Neural progenitor cell (in vitro differentiated cells): ENCODE data around the gene SLC37A1. TPM values are rescaled to one million over a fixed set of nuclear protein-coding genes. Genes with fewer than 3 reads are reported as not detected.
A peak's percentile ranks its signal among the peaks of the same experiment; 100 is the strongest.

Experiments used
- DNase-seq: peaks from one replicate; pipeline ENCODE4 v3.0.0-alpha.2; 2016; ENCODE audit warnings: low spot score
- H2AFZ ChIP-seq: fragments of 200-600 bp; sonication (generic); replicated peaks from 2 replicates; pipeline ENCODE4 v1.6.1; 2016; ENCODE audit warnings: antibody characterized with exemption
- H3F3A ChIP-seq: fragments of 200-600 bp; sonication (generic); 2 replicates; pipeline ENCODE4 v1.6.1; 2016; ENCODE audit warnings: antibody characterized with exemption, low read depth
- H3K27ac ChIP-seq: fragments of 200-600 bp; sonication (generic); 2 replicates; pipeline ENCODE4 v1.5.1; 2016; ENCODE audit warnings: mild to moderate bottlenecking
- H3K27me3 ChIP-seq: fragments of 200-600 bp; sonication (generic); 2 replicates; pipeline ENCODE4 v1.6.1; 2016; ENCODE audit warnings: mild to moderate bottlenecking, moderate library complexity
- H3K36me3 ChIP-seq: fragments of 200-600 bp; sonication (generic); 2 replicates; pipeline ENCODE4 v1.5.1; 2016
- H3K4me1 ChIP-seq: fragments of 200-600 bp; sonication (generic); 2 replicates; pipeline ENCODE4 v1.6.1; 2016; ENCODE audit warnings: mixed run types
- H3K4me2 ChIP-seq: fragments of 200-600 bp; sonication (generic); 2 replicates; pipeline ENCODE4 v1.6.1; 2016
- H3K4me3 ChIP-seq: fragments of 200-600 bp; sonication (generic); 2 replicates; pipeline ENCODE4 v1.5.1; 2016
- H3K79me2 ChIP-seq: fragments of 200-600 bp; sonication (generic); 2 replicates; pipeline ENCODE4 v1.6.1; 2016; ENCODE audit warnings: low read depth
- H3K9ac ChIP-seq: fragments of 200-600 bp; sonication (generic); 2 replicates; pipeline ENCODE4 v1.6.1; 2016
- H3K9me3 ChIP-seq: fragments of 200-600 bp; sonication (generic); 2 replicates; pipeline ENCODE4 v1.5.1; 2016; ENCODE audit warnings: low read depth
- H4K20me1 ChIP-seq: fragments of 200-600 bp; sonication (generic); 2 replicates; pipeline ENCODE4 v1.6.1; 2016; ENCODE audit warnings: low read depth
- H3K27ac Mint-ChIP-seq: 3 replicates; pipeline ENCODE4 v1.8.0; 2021; ENCODE audit warnings: mixed read lengths
- H3K27me3 Mint-ChIP-seq: 2 replicates; pipeline ENCODE4 v1.8.0; 2022; ENCODE audit warnings: low read depth, mild to moderate bottlenecking, inconsistent platforms, moderate library complexity, mixed read lengths; ENCODE audit not compliant: insufficient read depth
- H3K36me3 Mint-ChIP-seq: 3 replicates; pipeline ENCODE4 v1.8.0; 2021; ENCODE audit warnings: mixed read lengths
- H3K4me1 Mint-ChIP-seq: 3 replicates; pipeline ENCODE4 v1.8.0; 2021; ENCODE audit warnings: mixed read lengths
- H3K4me3 Mint-ChIP-seq: 3 replicates; pipeline ENCODE4 v1.8.0; 2021; ENCODE audit warnings: mild to moderate bottlenecking, moderate library complexity, mixed read lengths
- H3K9me3 Mint-ChIP-seq: 3 replicates; pipeline ENCODE4 v1.8.0; 2020; ENCODE audit warnings: mixed read lengths
- CTCF ChIP-seq: fragments of 200-600 bp; sonication (generic); IDR thresholded peaks from 2 replicates; pipeline ENCODE4 v1.5.1; 2017; ENCODE audit warnings: antibody characterized with exemption, mild to moderate bottlenecking
- EZH2 ChIP-seq: fragments of 200-600 bp; sonication (generic); IDR thresholded peaks from 2 replicates; pipeline ENCODE4 v1.6.1; 2017; ENCODE audit warnings: antibody characterized with exemption, mild to moderate bottlenecking, moderate library complexity
- EZH2phosphoT487 ChIP-seq: fragments of 200-600 bp; sonication (generic); IDR thresholded peaks from 2 replicates; pipeline ENCODE4 v1.6.1; 2017; ENCODE audit warnings: antibody characterized with exemption
- total RNA-seq: library from RNA; depleted of rRNA; stranded (reverse); fragments of >200 nt; gene quantifications from 2 replicates; pipeline ENCODE4 v1.2.3, GENCODE V29; 2015; ENCODE audit warnings: low replicate concordance

The SLC37A1 gene
- total RNA-seq, 1 donor from 2014 or later, result 1.2 TPM

- no peak for TF ChIP-seq CTCF
- TF ChIP-seq EZH2, result no peak
- TF ChIP-seq EZH2phosphoT487, result no peak
- peaks cover 17% of the 10 kb centered on the region for H3F3A ChIP-seq
- no peak overlapping the region for H2AFZ ChIP-seq
- H3K27me3 ChIP-seq, result peaks cover 5% of the 10 kb centered on the region
- peaks cover 9% of the 10 kb centered on the region for H3K4me1 ChIP-seq
- Mint-ChIP-seq H3K4me1 (peaks cover 36% of the 10 kb centered on the region), H3K4me3 (no peak overlapping the region), H3K36me3 (no peaks in the 10 kb centered on the region), H3K27me3 (peaks cover 2% of the 10 kb centered on the region), H3K9me3 (no peaks in the 10 kb centered on the region), H3K27ac (no peak overlapping the region)
- no peak for DNase-seq
- H4K20me1 ChIP-seq, result no peaks in the 10 kb centered on the region
- no peak overlapping the region for H3K4me2 ChIP-seq
- no peak overlapping the region for H3K4me3 ChIP-seq
- H3K79me2 ChIP-seq, result no peaks in the 10 kb centered on the region
- H3K36me3 ChIP-seq, result no peaks in the 10 kb centered on the region
- no peak overlapping the region for H3K27ac ChIP-seq
- H3K9me3 ChIP-seq, result no peaks in the 10 kb centered on the region
- H3K9ac ChIP-seq, result no peak overlapping the region
Measured at GRCh38 chr21:42508371-42508770, 5.3 kb upstream of the SLC37A1 start.

- Mint-ChIP-seq H3K27ac (peak overlapping the region; percentile 72), H3K27me3 (peaks cover 2% of the 10 kb centered on the region), H3K4me1 (peaks cover 36% of the 10 kb centered on the region), H3K9me3 (no peaks in the 10 kb centered on the region), H3K36me3 (no peaks in the 10 kb centered on the region), H3K4me3 (peak overlapping the region; percentile 18)
- no peak for DNase-seq
- TF ChIP-seq EZH2, result no peak
- no peak for TF ChIP-seq EZH2phosphoT487
- H3K79me2 ChIP-seq, result no peaks in the 10 kb centered on the region
- H3K9ac ChIP-seq, result no peak overlapping the region
- no peak overlapping the region for H3K4me3 ChIP-seq
- no peak overlapping the region for H3K4me2 ChIP-seq
- H3K27me3 ChIP-seq, result peaks cover 10% of the 10 kb centered on the region
- H3K4me1 ChIP-seq, result peaks cover 10% of the 10 kb centered on the region
- H2AFZ ChIP-seq, result no peak overlapping the region
- H3K27ac ChIP-seq, result no peak overlapping the region
- peaks cover 21% of the 10 kb centered on the region for H3F3A ChIP-seq
- H4K20me1 ChIP-seq, result no peaks in the 10 kb centered on the region
- H3K9me3 ChIP-seq, result no peaks in the 10 kb centered on the region
- H3K36me3 ChIP-seq, result no peaks in the 10 kb centered on the region
Measured at GRCh38 chr21:42509244-42509643, 4.4 kb upstream of the SLC37A1 start.

GRCh38 chr21:42512346-42513034 is 1.2 kb upstream of the SLC37A1 start:
- no peaks in the 10 kb centered on the region for H3K36me3 Mint-ChIP-seq
- peak overlapping the region; percentile 87 for H3K4me3 Mint-ChIP-seq
- peaks cover 19% of the 10 kb centered on the region for H3K27me3 Mint-ChIP-seq
- Histone ChIP-seq H3K27me3 (peaks cover 34% of the 10 kb centered on the region), H2AFZ (peak overlapping the region; percentile 71), H3K9ac (no peak overlapping the region), H4K20me1 (no peaks in the 10 kb centered on the region), H3K79me2 (no peaks in the 10 kb centered on the region), H3K9me3 (no peaks in the 10 kb centered on the region), H3K4me2 (no peak overlapping the region), H3K4me3 (no peak overlapping the region), H3F3A (peaks cover 34% of the 10 kb centered on the region), H3K36me3 (no peaks in the 10 kb centered on the region), H3K4me1 (peaks cover 10% of the 10 kb centered on the region), H3K27ac (no peak overlapping the region)
- peaks cover 65% of the 10 kb centered on the region for H3K4me1 Mint-ChIP-seq
- H3K27ac Mint-ChIP-seq, result peak overlapping the region; percentile 39
- no peaks in the 10 kb centered on the region for H3K9me3 Mint-ChIP-seq
- DNase-seq, result no peak
- no peak for TF ChIP-seq EZH2

- peak overlapping the region; percentile 87 for H3K4me3 Mint-ChIP-seq
- H3K9me3 Mint-ChIP-seq, result no peaks in the 10 kb centered on the region
- Histone ChIP-seq H3K79me2 (no peaks in the 10 kb centered on the region), H3K9me3 (no peaks in the 10 kb centered on the region), H3K9ac (no peak overlapping the region), H3K36me3 (no peaks in the 10 kb centered on the region), H3K4me3 (peak overlapping the region; percentile 83), H3K4me1 (peaks cover 10% of the 10 kb centered on the region), H3K27ac (no peak overlapping the region), H3K27me3 (peaks cover 34% of the 10 kb centered on the region), H2AFZ (peak overlapping the region; percentile 91), H3F3A (peaks cover 34% of the 10 kb centered on the region), H4K20me1 (no peaks in the 10 kb centered on the region), H3K4me2 (peak overlapping the region; percentile 89)
- no peaks in the 10 kb centered on the region for H3K36me3 Mint-ChIP-seq
- H3K27ac Mint-ChIP-seq, result no peak overlapping the region
- H3K4me1 Mint-ChIP-seq, result peaks cover 67% of the 10 kb centered on the region
- DNase-seq, result peak; percentile 61
- peak; percentile 53 for TF ChIP-seq EZH2
- TF ChIP-seq EZH2phosphoT487, result peak; percentile 42
- TF ChIP-seq CTCF, result no peak
- peaks cover 21% of the 10 kb centered on the region for H3K27me3 Mint-ChIP-seq
Measured at GRCh38 chr21:42513985-42514882, 582 bp downstream of the SLC37A1 start.
